Activated T-cell treated with anti-CD3 and anti-CD28 coated beads, Interleukin-2, amount 50 U/mL, for 72 hours (primary cell): Measurements from ENCODE around the gene CYP26A1. TPM values are rescaled to one million over a fixed set of nuclear protein-coding genes. Genes with fewer than 3 reads are reported as not detected.
A peak's percentile ranks its signal among the peaks of the same experiment; 100 is the strongest.

Experiments used
- ATAC-seq, 2 donors: fragments of 150-1000 bp; cut with Tn5 transposase; replicated peaks in 1 of 2; 2 replicates each; pipeline ENCODE4 v1.10.0; 2021; ENCODE audit warnings: moderate library complexity in 2 of 2, mild to moderate bottlenecking in 1 of 2
- DNase-seq, 2 donors: peaks; one replicate each; pipeline ENCODE4 v3.0.0; 2021 to 2022; ENCODE audit warnings: mixed read lengths in 1 of 2
- H3K27ac Mint-ChIP-seq: one replicate; pipeline ENCODE4 v1.8.0; 2022; ENCODE audit warnings: mild to moderate bottlenecking, moderate library complexity, mixed read lengths
- H3K27me3 Mint-ChIP-seq: one replicate; pipeline ENCODE4 v1.8.0; 2022; ENCODE audit warnings: low read depth, mixed read lengths
- H3K36me3 Mint-ChIP-seq, 2 donors: one replicate each; pipeline ENCODE4 v1.8.0; 2022; ENCODE audit warnings: mixed read lengths in 2 of 2, mild to moderate bottlenecking in 1 of 2; ENCODE audit not compliant: insufficient read depth in 2 of 2
- H3K4me1 Mint-ChIP-seq: one replicate; pipeline ENCODE4 v1.8.0; 2022; ENCODE audit warnings: low read depth, mixed read lengths
- H3K4me3 Mint-ChIP-seq, 2 donors: one replicate each; pipeline ENCODE4 v1.8.0; 2022; ENCODE audit warnings: mild to moderate bottlenecking in 2 of 2, mixed read lengths in 2 of 2, moderate library complexity in 2 of 2
- H3K9me3 Mint-ChIP-seq, 2 donors: one replicate each; pipeline ENCODE4 v1.8.0; 2022; ENCODE audit warnings: mixed read lengths in 2 of 2
- total RNA-seq, 2 donors: library from RNA; stranded (reverse); gene quantifications; one replicate each; pipeline ENCODE4 v1.2.3, GENCODE V29; 2022

Gene CYP26A1
- total RNA-seq, 2 donors from 2014 or later: not detected

DNA sequence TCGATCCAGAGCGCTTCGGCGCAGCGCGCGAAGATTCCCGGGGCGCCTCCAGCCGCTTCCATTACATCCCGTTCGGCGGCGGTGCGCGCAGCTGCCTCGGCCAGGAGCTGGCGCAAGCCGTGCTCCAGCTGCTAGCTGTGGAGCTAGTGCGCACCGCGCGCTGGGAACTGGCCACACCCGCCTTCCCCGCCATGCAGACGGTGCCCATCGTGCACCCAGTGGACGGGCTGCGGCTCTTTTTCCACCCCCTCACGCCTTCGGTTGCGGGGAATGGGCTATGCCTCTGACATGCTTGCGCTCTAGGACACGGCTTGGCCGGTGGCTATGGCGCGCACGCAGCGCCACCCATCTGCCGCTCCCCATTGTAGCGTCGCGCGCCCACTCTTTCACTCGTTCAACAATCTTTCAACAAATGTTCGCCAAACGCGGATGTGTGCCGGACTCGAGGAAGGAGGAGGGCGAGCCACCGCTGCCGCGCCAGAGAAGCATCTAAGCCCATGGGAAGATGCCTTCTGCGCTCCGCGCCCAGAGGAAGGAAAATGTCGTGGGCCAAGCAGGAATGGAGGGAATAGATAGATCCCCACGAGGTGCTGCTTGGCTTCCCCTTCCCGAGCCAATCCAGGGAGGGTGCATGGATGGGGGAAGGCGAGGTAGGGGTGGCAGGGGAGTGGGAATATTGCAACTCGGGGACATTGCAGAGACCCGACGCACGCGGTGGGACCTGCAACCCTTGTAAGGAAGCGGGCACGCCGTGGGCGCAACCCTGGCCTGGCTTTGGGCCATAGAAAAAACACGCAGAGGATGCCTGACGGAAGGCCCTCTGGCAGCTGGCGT, 5.1 kb upstream of the CYP26A1 start:
- ATAC-seq: peak; percentile 31 to 33
- Mint-ChIP-seq H3K4me1 (peaks cover 21% of the 10 kb centered on the region), H3K36me3 (no peaks in the 10 kb centered on the region), H3K4me3 (peak overlapping the region; percentile 3 to 67), H3K27me3 (peaks cover 91% of the 10 kb centered on the region), H3K9me3 (no peaks in the 10 kb centered on the region), H3K27ac (no peak overlapping the region)
- DNase-seq: no peak

DNA sequence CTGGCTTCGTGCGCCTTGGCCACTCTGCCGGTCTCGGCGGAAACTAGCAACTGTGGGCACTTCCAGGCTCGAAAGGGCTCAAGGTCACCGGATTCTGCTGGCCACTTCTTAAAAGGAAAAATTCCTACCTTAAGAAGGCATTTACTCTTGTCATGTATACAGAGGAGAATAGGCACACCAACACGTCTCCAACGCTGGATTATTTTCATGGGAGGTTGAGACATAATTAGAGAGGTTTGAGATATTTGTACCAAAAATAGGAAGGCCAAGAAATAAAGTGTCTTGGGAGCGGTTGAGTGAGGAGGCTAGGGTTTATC, 4.5 kb upstream of the CYP26A1 start:
- H3K9me3 Mint-ChIP-seq: no peaks in the 10 kb centered on the region
- no peak overlapping the region for H3K4me3 Mint-ChIP-seq
- H3K4me1 Mint-ChIP-seq: peaks cover 22% of the 10 kb centered on the region
- H3K27me3 Mint-ChIP-seq: peaks cover 88% of the 10 kb centered on the region
- no peak for DNase-seq
- H3K27ac Mint-ChIP-seq: no peak overlapping the region
- no peaks in the 10 kb centered on the region for H3K36me3 Mint-ChIP-seq
- ATAC-seq: no peak

DNA sequence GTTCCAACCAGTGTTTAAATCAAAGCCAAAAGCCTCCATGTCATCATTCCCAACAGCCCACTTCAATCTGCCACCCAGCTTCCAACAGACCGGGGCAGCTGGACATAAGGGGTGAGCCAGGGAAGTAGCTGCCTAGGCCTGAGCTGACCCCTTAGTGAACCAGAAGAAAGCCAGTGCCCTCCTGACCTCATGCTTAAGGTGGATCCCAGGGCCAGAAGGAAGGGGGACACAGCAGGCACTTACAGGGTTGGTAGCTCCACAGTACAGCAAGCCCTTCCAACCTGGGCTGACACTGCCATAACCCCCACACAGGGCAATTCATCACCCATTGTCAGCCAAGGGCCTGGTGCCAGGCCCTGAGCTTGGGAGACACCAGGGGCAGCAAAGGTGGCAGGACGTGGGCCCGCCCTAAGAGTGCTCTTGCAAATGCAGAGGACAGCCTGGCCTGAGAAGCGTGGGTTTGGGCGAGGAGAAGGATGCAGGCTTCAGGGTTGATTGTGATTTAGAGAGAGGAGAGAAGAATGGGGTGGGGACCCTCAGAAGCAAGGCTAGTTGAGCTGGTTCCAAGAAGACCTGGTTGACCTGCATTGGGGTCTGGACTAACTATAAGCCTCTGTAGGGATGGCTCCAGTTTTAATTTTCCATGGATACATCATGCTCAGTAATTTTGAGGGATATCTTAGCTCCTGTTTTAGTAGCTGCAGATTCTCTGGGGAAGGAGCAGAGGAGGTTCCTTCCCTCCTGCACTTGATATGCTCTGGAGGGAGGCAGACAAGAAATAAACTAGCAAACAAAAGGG, 3.1 kb upstream of the CYP26A1 start:
- no peak overlapping the region for H3K27ac Mint-ChIP-seq
- H3K36me3 Mint-ChIP-seq: no peaks in the 10 kb centered on the region
- ATAC-seq: no peak
- peaks cover 86% of the 10 kb centered on the region for H3K27me3 Mint-ChIP-seq
- peak overlapping the region in 1 of 2 donors; percentile 31 for H3K4me3 Mint-ChIP-seq
- H3K9me3 Mint-ChIP-seq: no peaks in the 10 kb centered on the region
- peaks cover 35% of the 10 kb centered on the region for H3K4me1 Mint-ChIP-seq
- no peak for DNase-seq

DNA sequence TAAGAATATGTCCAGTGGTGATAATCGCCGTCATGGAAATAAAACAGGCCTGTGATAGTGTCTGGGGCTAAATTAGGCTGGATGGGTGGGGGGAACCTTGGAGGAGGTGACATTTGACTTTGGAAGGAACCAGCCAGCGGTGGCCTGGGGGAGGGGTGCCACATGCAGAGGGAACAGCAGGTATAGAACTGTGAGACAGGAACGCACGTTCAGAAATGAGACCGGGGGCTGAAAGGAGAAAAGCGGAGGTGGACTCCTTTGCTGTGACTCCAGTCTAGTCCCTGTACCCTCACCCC, 2.6 kb upstream of the CYP26A1 start:
- peaks cover 40% of the 10 kb centered on the region for H3K4me1 Mint-ChIP-seq

DNA sequence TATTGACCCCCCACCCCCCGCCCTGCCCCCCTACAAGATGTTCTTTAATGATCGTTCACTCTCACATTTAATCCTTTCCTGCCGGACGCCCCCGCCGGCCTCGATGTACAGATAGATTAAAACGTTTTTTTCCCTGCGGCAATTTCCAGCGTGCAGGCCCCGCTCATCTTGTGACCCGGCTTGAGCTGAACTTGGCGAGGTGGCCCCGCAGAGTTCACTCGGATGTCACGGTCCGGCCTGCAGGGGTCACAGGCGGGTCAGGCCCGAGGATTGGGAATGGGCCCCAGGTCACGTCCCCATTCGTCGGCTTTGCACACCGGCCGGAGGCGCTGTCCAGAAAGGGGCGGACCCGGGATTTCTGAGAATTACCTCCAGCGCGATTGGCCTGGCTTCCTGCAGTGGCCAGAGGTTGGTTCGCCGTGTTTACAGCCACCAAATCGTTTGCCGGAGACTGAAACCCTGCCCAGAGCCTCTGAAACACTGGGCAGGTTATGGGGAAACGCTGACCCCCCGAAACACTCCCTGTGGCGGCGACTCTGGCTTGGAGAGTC, 1.9 kb upstream of the CYP26A1 start:
- ATAC-seq (no peak), DNase-seq (no peak)
- H3K36me3 Mint-ChIP-seq: no peaks in the 10 kb centered on the region
- H3K27me3 Mint-ChIP-seq: peaks cover 91% of the 10 kb centered on the region
- H3K9me3 Mint-ChIP-seq: no peaks in the 10 kb centered on the region
- peak overlapping the region; percentile 65 to 73 for H3K4me3 Mint-ChIP-seq
- no peak overlapping the region for H3K27ac Mint-ChIP-seq
- H3K4me1 Mint-ChIP-seq: peaks cover 40% of the 10 kb centered on the region

More for the DNA sequence above, 2.6 kb upstream of the CYP26A1 start:
- DNase-seq: no peak
- H3K27ac Mint-ChIP-seq: no peak overlapping the region
- H3K27me3 Mint-ChIP-seq: peaks cover 90% of the 10 kb centered on the region
- peak overlapping the region in 1 of 2 donors; percentile 50 for H3K4me3 Mint-ChIP-seq
- no peaks in the 10 kb centered on the region for H3K9me3 Mint-ChIP-seq
- H3K36me3 Mint-ChIP-seq: no peaks in the 10 kb centered on the region
- ATAC-seq: no peak

DNA sequence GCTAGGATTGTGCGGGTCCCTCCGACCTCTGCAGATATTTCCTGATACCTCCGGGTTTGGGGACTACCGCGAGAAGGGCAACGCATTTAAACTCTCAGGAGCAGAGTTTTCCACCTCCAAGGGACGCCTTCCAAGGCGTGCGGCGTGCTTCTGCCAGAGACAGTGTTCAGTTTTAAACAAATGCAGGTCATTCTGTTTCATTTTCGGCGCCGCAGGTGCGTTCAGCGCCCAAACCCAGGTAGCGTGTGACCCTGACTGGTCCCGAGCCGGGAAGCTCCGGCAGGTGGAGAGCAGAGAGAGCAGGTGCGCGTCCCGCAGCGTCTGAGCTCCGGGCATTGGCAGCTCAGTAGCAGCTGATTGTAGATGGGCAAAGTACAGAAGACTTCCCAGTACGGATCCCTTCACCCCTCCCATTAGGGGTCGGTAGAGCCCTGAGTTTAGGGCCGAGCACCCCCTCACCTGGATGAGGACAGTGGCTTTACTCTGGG, 1.4 kb upstream of the CYP26A1 start:
- Mint-ChIP-seq H3K27me3 (peaks cover 90% of the 10 kb centered on the region), H3K27ac (no peak overlapping the region), H3K4me3 (peak overlapping the region; percentile 65 to 73), H3K4me1 (peaks cover 40% of the 10 kb centered on the region), H3K36me3 (no peaks in the 10 kb centered on the region), H3K9me3 (no peaks in the 10 kb centered on the region)
- DNase-seq (no peak), ATAC-seq (no peak)

DNA sequence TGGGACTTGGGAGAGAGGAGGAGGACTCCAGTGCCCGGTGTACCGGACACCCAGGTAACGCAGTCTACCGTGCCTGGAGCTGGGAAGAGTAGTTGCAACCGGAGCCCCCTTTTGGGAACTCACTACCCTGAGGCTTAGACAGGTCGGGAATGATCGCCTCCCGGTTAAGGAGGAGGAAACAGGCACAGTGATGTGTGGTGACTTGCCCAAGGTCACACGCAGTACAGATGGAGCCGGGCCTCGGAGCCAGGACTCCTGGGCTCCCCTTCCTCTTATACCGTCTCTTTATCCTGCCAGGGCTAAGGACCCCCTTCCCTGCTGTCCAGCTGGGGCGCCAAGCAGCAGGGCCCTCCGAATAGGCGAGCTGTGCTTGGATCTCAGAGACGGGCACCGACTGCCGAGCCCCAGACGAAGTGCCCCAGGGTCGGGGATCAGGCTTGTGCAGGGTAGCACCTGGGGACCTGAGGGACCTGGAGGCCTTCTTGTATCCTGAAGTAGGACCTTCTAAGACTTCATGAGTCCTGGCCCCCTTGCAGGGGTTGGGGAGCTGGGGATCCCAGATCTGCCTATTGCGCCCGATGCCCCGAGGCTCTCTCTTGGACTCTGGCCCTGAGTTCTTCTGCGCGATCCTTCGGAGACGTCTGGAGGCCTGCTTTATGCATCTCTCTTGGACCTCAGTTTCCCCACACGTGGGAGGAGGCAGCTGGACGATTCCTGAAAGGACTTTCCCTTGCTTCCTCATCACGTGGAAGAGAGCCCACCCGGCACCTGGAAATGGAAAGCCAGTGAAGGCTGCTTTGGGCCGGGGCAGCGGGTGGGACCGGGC, 767 bp upstream of the CYP26A1 start:
- no peak for DNase-seq
- H3K9me3 Mint-ChIP-seq: no peaks in the 10 kb centered on the region
- H3K4me3 Mint-ChIP-seq: peak overlapping the region; percentile 18 to 56
- peak in 1 of 2 donors; percentile 25 for ATAC-seq
- peaks cover 89% of the 10 kb centered on the region for H3K27me3 Mint-ChIP-seq
- peaks cover 40% of the 10 kb centered on the region for H3K4me1 Mint-ChIP-seq
- H3K36me3 Mint-ChIP-seq: no peaks in the 10 kb centered on the region
- H3K27ac Mint-ChIP-seq: no peak overlapping the region

DNA sequence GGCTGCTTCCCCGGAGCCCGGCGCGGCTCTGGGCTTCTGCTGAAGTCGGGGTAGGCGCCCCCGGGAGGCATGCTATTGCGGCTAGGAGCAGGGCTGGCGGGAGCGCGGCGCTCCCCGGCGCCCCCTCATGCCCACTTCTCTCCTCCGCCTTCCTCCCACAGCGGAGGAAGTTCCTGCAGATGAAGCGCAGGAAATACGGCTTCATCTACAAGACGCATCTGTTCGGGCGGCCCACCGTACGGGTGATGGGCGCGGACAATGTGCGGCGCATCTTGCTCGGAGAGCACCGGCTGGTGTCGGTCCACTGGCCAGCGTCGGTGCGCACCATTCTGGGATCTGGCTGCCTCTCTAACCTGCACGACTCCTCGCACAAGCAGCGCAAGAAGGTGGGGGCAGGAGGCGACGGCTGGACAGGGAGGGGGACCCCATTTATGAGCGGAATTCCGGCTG, 479 bp downstream of the CYP26A1 start:
- peaks cover 87% of the 10 kb centered on the region for H3K27me3 Mint-ChIP-seq
- peaks cover 30% of the 10 kb centered on the region for H3K4me1 Mint-ChIP-seq
- H3K36me3 Mint-ChIP-seq: no peaks in the 10 kb centered on the region
- DNase-seq: no peak
- no peak overlapping the region for H3K27ac Mint-ChIP-seq
- ATAC-seq: peak; percentile 10 to 27
- no peaks in the 10 kb centered on the region for H3K9me3 Mint-ChIP-seq
- H3K4me3 Mint-ChIP-seq: peak overlapping the region; percentile 84 to 93

DNA sequence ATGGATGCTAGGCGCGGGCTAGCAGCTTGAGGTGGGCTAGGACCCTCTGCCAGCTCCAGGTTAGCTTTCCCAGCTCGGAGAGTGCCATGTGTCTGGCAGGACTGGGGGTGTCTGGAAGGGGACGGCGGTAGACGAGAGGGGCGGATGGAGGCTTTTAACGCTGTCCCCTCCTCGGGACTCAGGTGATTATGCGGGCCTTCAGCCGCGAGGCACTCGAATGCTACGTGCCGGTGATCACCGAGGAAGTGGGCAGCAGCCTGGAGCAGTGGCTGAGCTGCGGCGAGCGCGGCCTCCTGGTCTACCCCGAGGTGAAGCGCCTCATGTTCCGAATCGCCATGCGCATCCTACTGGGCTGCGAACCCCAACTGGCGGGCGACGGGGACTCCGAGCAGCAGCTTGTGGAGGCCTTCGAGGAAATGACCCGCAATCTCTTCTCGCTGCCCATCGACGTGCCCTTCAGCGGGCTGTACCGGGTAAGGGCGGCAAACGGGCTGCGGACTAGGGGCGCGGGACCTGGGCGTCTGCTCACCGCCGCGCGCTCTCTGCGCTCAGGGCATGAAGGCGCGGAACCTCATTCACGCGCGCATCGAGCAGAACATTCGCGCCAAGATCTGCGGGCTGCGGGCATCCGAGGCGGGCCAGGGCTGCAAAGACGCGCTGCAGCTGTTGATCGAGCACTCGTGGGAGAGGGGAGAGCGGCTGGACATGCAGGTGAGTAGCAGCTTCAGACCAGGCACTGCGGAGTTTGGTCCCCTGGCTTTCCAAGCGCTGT, 1.1 kb downstream of the CYP26A1 start:
- H3K4me1 Mint-ChIP-seq: peaks cover 30% of the 10 kb centered on the region
- DNase-seq (no peak), ATAC-seq (peak; percentile 32 to 47)
- H3K27me3 Mint-ChIP-seq: peaks cover 87% of the 10 kb centered on the region
- H3K9me3 Mint-ChIP-seq: no peaks in the 10 kb centered on the region
- peak overlapping the region; percentile 84 to 93 for H3K4me3 Mint-ChIP-seq
- H3K27ac Mint-ChIP-seq: no peak overlapping the region
- no peaks in the 10 kb centered on the region for H3K36me3 Mint-ChIP-seq

DNA sequence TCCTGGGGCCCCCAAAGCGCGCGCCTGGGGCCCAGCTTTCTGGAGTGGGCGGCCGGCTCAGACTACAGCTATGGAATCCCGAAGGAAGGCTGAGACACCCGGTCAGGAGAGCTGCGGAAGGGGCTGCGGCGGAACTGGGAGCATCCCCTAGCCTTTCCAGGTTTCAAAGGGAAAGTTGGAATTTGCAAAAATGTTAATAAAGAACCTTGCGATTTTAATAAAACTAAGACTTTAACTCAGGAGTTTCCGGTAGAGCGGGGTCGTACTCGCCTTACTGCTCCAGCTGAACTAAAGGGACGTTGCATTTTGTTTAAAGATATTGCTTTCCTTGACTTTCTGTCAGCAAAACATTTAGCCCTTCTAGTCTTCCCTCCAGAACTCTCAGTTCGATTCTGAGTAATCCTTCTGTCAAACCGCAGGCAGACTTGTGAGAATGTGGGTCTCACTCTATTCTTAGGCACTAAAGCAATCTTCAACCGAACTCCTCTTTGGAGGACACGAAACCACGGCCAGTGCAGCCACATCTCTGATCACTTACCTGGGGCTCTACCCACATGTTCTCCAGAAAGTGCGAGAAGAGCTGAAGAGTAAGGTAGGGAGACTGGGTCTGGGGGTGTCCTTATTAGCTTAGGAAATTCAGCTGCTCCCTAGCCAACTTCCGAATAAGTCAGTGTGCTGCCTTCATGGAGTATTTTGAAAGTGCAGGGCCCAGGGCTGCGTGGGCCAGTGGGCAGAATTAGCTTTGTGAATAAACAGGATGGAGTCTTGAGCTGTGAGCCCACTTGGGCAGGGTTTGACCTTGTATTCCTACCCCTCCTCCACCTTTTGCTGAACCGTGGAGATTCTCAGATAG, 1.9 kb downstream of the CYP26A1 start:
- ATAC-seq: peak; percentile 38 to 58
- no peak for DNase-seq
- Mint-ChIP-seq H3K4me3 (peak overlapping the region; percentile 1 to 84), H3K9me3 (no peaks in the 10 kb centered on the region), H3K36me3 (no peaks in the 10 kb centered on the region), H3K27me3 (peaks cover 87% of the 10 kb centered on the region), H3K4me1 (peaks cover 35% of the 10 kb centered on the region), H3K27ac (no peak overlapping the region)

DNA sequence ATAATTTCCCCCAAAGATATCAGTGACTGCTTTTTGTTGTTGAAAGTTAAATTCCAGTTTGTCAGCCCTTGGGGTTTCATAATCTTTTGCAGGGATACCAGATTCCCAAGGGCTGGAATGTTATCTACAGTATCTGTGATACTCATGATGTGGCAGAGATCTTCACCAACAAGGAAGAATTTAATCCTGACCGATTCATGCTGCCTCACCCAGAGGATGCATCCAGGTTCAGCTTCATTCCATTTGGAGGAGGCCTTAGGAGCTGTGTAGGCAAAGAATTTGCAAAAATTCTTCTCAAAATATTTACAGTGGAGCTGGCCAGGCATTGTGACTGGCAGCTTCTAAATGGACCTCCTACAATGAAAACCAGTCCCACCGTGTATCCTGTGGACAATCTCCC, 3.2 kb downstream of the CYP26A1 start:
- Mint-ChIP-seq H3K27ac (no peak overlapping the region), H3K9me3 (no peaks in the 10 kb centered on the region), H3K4me1 (peaks cover 31% of the 10 kb centered on the region), H3K36me3 (no peaks in the 10 kb centered on the region), H3K4me3 (no peak overlapping the region), H3K27me3 (peaks cover 87% of the 10 kb centered on the region)
- DNase-seq: no peak
- no peak for ATAC-seq
